Spleen (tissue), 7 donors: Measurements from ENCODE around the gene ERBB2.

Experiments used
- POLR2A ChIP-seq, 3 donors: fragments of 450-650 bp; IDR thresholded peaks; one replicate each; pipeline ENCODE4 v1.5.1; 2017; ENCODE audit warnings: antibody characterized with exemption in 3 of 3, mild to moderate bottlenecking in 1 of 3
- TF ChIP-seq, protein P1 (sequence below), 11 experiments: fragments of 200-600 bp in 7 of 11; fragments of 450-650 bp in 4 of 11; sonication (generic) in 4 of 11; IDR thresholded peaks in 8 of 11; conservative IDR thresholded peaks in 3 of 11; 1 replicate in 7 of 11; 2 replicates in 4 of 11; pipeline versions ENCODE4 v1.4.0 to v1.8.0; 2016 to 2021; ENCODE audit warnings: antibody characterized with exemption in 11 of 11, inconsistent platforms in 4 of 11, mild to moderate bottlenecking in 1 of 11
- donor health status: DM: no; HTN: no; CAD: no; lungs with moderate emphysema.
- donor health status: DM: no; HTN: no; CAD: no.
- donor health status: DM: no; HTN: no; CAD: no.

DNA sequence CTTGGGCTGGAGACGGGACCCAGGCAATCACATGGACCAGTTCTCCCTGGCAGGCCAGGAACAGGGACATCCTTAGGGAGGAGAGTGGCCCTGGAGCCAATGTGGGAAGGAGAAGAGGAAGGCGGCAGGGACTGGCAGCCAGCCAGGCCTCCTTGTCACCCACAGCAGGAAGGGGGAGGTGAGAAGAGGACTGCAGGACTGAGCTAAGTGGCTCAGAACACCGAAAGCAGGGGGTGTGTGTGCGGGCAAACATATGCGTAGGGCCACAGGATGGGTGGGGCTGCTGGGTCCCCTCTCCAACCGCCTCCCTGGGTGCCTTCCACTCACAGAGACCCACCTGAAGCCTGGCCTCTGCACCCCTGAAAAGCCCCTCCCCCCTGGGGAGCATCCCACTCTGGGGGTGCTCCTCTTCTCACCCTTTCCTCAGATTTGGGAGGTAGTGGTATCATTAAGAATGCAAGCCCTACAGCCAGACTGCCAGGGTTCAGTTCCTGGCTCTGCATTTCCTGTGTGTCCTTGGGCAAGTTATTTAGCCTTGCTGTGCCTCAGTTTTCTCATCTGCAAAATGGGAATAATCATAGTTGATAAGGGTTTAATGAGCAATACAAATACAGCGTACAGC is 23.6 kb upstream of the ERBB2 start:
- TF ChIP-seq, protein P1, sequence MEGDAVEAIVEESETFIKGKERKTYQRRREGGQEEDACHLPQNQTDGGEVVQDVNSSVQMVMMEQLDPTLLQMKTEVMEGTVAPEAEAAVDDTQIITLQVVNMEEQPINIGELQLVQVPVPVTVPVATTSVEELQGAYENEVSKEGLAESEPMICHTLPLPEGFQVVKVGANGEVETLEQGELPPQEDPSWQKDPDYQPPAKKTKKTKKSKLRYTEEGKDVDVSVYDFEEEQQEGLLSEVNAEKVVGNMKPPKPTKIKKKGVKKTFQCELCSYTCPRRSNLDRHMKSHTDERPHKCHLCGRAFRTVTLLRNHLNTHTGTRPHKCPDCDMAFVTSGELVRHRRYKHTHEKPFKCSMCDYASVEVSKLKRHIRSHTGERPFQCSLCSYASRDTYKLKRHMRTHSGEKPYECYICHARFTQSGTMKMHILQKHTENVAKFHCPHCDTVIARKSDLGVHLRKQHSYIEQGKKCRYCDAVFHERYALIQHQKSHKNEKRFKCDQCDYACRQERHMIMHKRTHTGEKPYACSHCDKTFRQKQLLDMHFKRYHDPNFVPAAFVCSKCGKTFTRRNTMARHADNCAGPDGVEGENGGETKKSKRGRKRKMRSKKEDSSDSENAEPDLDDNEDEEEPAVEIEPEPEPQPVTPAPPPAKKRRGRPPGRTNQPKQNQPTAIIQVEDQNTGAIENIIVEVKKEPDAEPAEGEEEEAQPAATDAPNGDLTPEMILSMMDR (IDR thresholded peaks at IDR 0.05 in 8 of 11, conservative IDR thresholded peaks at IDR 0.05 in 3 of 11) = no peak
- no peak for TF ChIP-seq POLR2A (IDR thresholded peaks at IDR 0.05)
